Activated CD4-positive, alpha-beta T cell treated with anti-CD3 and anti-CD28 coated beads for 1 hour (primary cell): ENCODE measurements around the gene RYR2.

ENCODE experiments used
- DNase-seq: peaks from one replicate; pipeline ENCODE4 v3.0.0-alpha.2; 2020

The RYR2 gene

DNA sequence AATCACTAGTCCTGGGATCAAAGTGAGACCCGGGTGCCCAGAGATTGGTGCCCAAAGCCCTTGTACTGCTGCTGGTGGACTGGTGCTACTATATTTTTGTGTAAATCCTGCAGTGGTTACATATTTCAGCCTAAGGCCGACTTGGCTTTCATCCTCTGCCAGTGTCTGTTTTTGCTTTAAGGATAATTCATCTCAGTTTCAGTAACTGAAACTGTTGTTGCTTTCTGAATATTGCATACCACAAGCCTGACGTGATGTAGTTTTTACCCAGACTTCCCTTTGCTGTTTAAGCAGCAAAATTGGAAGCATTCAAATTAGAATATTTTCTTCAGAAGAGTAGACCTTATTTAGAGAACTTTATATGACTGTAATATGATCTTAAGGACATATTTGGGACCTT, 341.8 kb downstream of the RYR2 start:
- no peak for DNase-seq

DNA sequence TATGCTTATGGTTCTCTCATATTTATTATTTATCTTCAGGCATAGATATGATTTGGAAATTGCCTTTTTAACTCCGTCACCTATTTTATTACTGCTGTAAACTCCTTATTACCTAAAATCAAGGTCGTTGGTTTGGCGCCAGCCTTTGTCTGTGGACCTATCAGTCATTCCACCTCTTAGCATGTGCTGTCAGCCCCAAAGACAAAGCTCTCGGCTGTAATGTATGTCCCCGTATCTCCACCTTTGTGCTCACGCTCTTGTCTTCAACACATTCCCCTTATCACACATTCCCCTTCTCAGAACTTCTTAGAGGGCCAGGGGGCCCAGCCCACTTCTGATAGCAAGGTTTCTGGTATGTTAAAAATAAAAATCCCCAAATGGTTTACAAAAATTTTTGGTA, 342.2 kb downstream of the RYR2 start:
- no peak for DNase-seq

DNA sequence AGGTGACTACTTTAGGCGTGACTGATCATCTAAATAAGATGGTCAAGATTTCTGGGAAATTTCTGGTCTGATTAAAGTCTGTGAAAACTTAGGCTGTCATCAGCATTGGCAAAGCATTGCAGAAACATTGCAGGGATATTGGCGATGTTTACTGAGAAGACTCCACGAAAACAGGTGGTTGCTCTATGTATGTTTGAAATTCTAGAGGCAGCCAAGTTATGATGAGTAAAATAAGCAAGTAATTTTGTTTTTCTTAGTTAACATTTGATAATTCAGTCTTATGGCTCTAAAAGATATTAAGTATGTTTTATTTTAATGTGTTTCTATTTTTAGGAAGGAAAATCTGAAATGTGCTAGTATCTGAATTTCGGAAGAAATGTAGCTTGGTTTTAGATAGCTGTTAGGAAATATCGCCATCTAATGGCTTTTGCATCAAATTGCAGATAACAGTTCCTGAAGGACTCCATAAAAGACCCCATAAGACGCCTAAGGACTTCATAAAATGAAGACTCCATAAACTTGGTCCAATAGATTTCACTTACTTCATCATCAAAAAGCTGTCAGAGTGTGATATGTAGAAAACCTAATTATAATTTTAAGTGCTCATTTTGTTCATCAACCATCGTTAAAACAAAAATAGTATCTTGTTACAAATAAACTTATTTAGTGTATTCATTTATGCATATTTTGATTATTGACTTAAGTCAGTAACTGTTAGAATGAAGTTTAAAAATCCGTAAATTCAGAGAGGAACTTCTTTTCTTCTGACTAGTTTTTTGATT, 344.6 kb downstream of the RYR2 start:
- DNase-seq = no peak

DNA sequence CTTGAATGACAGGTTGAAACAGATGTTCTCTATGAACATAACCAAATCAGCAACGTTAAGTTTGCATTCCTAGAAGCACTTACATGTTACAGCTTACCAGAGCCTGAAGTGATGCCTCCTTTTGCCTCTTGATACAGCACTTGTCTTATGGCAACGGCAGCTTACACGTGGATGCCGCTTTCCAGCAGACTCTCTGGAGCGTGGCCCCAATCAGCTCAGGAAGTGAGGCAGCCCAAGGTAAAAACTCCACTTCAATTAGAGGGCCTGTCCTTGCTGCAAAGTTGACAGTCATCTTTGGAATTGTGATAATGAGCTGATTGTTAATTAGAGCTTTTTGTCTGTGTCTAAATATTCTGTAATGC, 345.1 kb downstream of the RYR2 start:
- DNase-seq = no peak

DNA sequence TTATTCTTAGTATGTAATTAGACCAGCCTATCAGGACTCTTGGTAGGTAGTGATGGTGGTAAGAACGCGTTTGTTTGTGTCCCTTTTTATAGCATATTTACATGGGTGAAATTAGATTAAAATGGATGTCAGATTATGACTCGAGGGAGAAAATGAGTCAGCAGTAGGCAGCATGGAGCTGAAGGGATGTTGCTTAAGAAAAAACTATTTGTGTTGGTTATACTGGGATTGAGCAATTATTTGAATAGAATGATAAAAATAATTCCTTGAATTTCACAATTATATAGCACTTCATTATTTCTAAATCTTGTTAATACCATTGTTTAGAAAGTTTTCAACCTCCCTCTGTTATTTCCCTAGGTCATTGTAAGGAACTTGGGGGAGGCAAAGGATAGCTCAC, 348.8 kb downstream of the RYR2 start:
- DNase-seq = no peak

DNA sequence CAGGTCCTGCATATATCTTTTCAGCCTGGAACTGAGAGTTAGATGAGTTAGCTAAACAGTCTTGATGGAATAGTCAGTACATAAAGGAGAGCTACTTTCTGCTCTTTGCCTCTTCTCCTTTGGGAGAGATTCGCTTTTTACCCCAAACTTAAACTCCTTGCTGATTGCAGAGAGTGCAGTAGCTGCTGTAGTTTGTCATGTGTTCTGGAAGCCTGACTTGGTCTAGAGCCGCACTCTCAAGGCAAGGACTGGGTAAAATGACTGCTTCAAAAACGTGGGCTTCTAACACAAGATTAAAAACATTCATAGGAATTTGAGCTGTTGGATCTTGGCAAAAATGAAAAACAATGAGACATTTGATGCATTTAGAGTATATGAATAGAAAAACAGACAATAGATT, 351.6 kb downstream of the RYR2 start:
- no peak for DNase-seq

DNA sequence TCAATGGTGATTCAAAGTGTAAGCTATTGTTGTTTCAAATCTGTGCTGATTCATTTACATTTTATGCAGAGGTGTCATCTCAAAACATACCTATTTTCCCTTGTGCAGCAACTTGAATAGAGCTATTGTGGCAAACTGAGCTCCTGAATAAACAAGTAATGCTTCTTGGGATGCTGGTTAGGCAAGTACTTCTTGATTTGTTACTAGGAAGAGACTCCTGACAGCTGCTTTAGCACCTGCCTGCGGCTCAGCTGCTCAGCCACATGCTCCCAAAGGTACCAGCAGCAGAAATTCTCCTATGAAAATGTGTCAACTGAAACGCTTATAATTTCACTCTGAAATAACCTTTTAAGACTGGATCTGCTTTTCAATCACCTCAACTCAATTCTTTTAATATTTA, 352.3 kb downstream of the RYR2 start:
- DNase-seq = no peak

DNA sequence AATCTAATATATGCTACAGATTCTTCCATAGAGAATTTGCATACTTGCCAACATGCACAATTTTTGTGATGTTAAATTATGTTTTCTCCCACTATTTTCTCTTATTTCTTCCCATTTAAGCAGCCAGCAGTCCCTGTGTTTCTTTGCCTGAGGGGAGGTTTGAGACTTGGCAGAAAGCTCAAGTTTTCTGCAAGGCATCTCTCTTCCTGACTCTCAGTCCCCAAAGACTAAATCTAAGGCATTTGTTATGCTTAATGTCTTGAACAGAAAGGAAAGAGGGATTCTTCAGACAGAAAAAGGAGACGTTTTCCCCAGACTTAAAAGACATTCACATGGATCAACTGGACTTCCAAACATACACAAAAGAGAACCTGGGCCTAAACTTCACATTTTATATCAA, 354.4 kb downstream of the RYR2 start:
- no peak for DNase-seq

DNA sequence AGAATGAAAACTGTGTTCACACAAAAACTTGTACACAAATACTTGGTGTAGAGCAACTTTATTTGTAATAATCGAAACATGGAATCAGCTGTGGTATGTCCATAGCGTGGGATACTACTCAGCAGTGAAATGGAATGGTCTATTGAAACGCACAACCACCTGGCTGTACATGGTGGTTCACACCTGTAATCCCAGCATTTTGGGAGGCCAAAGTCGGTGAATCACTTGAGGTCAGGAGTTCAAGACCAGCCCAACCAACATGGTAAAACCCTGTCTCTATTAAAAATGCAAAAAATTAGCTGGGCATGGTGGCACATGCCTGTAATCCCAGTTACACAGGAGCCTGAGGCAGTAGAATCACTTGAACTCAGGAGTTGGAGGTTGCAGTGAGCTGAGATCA, 356.8 kb downstream of the RYR2 start:
- DNase-seq = no peak

DNA sequence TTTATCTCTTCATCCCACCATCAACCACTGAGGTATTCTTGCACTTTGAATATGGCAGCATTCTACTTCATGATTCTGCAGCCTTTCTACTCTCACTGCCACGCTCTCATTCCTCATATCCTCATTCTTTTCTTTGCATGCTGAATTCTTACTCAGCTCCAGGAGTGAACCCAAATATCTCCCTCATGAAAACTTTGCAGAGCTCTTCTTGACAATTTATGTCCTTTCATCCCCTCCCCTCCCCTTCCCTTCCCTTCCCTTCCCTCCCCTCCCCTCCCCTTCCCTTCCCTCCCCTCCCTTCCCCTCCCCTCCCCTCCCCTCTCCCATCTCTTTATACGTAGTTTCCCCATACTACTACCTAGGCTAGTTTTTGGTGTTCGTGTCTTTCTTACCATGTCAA, 363.9 kb downstream of the RYR2 start:
- no peak for DNase-seq

DNA sequence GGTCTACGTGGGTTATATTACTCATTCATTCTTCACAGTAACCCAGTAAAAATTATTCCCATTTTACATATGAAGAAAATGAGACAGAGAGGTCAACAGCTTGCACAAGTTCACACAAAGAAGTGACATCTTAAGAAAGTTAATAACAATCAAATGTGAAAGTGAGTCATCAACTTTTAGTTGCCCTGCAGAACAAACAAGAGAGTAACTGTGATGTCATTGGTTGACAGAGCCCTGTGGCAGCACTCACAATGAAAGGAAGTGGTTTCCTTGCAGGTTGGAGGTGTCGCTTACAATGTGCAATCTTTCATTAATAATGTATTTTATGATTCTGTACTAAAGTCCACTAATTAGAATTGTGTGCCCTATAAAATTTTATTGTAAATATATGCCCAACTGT, 369.6 kb downstream of the RYR2 start:
- no peak for DNase-seq

DNA sequence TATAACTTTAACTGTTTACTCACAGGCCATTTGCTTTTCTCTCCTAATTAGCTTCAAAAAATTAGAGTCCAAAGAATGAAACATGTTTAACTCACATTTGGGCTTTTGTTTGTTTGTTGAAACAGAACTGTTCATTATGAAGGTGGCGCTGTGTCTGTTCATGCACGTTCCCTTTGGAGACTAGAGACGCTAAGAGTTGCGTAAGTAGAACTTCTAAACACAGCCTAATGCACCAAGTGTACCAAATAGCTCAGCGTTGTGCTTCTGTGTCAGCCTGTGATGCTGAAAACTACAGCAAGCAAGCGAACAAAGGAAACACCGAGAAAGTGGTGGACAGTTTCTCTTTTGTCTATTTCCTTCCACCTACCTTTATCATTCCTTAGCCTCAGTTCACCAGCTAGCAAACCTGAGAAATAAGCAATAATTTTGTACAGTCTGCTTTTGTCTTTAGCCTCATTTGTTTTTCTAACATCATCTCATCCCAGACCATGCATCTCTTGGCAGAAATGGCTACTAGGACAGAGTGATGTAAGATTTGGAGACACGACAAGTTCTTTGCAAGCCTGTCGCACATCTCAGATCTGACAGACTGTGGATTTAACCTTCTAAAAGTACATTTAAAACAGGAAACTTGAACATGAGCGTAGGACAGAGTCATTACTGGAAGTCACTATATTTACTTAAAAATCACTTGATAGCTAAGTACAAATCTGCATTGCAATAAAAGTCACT, 375.1 kb downstream of the RYR2 start:
- no peak for DNase-seq

DNA sequence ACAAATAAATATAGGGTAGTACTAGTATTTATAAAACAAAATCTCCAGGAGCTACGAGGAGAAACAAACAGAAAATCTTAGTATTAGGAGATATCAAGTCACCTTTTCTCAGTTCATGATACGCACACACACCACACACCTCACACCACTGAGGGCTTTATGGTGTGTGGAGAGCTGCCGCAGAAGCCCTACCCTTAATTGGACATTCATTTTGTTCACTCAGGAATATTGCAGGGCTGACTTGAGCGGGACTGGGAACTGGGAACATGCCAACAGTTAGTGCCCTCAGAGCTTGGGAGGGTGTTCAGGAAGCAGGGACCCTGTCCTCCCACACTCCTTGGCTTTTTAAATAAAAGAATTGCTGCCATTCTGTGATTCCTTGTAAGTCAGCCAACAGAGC, 386.8 kb downstream of the RYR2 start:
- no peak for DNase-seq

DNA sequence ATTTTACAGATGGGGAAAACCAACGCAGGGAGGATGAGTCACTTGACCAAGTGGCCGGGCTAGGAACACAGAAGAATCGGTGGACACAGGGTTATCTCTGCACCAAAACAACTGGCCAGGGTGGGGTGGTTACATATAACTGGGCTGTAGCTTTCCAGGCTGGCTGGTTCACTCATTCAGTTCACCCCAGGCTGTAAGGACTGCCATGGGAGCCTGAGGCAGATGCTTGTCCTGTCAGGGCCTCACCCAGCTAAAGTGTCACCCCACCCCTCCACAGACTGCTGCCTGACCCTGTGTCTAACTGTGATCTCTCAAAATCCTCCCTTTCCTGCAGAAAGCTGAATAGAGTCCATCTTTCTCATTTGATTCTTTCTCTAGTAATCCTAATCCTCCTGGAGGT, 387.3 kb downstream of the RYR2 start:
- no peak for DNase-seq

DNA sequence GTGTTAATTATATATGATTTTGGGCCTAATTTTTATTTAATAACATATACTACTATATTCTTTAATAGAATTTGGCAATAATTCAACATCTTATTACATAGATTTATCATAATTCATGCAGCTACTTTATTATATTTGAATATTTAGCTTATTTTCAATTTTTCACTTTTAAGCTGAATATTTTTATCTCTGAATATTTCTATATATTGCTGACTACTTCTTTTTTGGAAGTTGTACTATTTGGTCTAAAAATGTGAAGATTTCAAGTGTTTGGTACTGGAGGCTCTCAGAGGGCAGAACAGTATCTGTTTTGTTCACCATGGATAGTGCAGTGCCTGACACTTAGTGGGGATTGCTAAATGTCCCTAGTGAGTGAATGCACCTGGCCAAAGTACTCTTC, 389.5 kb downstream of the RYR2 start:
- DNase-seq = no peak

DNA sequence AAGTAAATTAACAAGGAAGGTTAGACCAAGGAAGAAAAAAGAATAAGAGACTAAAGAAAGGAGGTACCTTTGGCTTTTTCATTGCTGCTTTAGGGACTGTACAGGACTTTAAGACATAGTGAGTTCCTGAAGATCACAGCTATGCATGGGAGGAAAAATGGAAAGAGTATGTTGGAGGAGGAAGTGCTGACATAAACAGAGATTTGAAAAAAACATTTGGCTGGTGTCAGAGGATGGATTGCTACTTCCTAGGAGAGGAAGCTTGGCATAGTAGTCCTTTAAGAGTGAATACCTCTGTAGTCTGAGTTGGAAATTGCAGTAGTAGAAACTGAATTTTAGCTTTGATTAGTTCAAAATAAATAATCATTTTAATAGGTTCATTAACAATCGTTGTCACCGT, 398.4 kb downstream of the RYR2 start:
- no peak for DNase-seq

DNA sequence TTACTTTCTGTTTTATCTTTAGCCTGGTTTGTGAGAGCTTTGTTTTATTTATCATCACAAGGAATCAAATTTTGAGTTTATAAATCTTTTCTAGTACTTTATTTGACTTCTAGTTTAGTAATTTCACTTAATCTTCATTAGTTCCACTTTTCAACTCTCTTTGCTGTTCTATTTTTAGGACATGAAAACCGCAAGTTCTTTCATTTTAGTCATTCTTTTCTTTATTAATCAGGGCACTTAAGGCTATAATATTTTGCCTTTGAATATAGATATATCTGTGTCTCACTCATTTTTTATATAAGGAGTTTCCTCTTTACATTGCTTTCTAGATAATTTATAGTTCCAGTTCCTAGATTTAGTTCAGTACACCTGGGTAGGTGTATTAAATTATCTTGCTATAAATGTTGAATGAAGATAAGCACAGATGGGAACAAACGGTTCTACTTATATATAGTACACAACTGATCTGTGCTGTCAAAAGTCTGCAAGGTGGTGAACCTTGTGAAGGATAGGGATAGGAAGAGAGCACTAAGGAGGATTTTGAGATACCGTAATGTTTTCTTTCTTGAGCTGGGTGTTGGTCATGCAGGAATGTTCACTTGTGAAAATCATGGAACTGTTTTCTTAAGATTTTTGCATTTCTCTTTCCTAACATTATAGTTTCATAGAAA, 402.3 kb downstream of the RYR2 start:
- no peak for DNase-seq

DNA sequence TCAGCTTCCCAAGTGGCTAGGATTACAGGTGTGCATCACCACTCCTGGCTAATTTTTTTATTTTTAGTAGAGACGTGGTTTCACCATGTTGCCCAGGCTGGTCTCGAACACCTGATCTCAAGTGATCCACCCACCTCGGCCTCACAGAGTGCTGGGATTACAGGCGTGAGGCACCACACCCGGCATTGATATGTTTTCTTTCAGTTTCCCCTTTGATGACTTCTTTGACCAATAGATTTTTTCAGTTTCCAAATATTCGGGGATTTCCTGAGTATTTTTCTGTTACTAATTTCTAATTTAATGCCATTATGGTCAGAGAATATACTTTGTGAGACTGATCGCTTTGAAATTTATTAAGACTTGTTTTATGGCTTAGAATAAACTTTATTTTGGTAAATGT, 406.1 kb downstream of the RYR2 start:
- no peak for DNase-seq

DNA sequence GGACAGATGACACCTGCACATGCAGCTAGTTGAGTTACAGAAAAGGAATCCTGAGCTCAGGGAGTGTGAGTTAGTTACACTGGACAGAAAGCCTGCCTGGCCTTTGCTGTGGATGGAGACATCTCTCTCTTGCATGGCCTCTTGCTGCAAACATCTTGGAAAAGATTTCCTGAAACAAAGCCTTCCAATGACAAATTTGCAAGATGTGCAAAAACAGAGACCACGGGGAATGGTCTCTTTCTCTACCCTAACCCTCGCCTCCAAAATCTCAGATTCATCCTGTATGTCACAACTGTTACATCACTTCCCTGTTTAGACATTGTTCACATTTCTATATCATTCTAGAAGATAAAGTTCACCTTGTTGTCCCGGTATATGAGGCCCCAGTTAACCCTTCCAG, 415.6 kb downstream of the RYR2 start:
- no peak for DNase-seq

DNA sequence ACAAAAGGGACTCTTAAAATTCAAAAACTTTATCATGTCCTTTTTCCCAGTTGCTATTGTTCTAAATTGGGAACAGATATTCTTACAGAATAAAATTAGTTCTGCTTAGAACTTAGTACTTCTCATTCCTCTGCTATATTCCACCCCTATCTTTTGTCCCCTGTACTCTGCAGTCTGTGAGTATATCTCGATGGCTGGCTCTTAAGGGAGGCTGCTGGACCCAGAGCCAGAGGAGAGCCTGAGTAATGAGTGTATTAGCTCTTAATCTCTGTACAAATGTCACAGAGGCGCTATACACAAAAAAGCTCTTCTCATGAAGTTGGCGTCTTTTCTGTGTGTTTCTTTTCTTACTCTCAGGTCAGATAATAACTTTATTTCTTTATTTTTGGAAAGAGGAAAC, 425.3 kb downstream of the RYR2 start:
- no peak for DNase-seq

DNA sequence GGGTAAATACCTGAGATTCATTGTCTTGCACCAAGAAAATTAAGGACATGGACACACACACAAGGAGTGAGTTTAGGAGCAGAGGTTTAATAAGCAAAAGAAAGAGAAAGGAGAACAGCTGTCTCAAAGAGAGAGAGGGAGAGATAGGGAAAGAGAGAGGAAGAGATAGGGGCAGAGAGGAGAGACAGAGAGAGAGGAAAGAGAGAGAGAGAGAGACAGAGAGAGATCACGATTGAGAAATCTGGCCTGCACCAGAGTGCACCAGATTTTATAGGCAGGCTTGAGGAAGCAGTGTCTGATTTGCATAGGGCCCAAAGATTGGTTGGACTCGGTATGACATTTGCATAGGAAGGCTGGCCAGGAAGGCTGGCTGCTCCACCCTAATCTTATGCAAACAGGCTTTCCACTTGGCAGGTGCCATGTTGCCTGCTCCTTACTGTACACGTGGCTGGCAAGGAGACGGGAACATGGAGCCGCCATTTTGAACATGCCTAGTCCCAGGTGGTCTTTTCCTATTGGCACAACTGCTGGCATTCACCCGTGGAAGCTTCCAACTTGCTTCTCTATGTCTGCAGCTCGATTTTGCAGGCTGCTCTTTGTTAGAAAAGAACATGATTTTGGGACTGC, 428.8 kb downstream of the RYR2 start:
- DNase-seq = no peak

DNA sequence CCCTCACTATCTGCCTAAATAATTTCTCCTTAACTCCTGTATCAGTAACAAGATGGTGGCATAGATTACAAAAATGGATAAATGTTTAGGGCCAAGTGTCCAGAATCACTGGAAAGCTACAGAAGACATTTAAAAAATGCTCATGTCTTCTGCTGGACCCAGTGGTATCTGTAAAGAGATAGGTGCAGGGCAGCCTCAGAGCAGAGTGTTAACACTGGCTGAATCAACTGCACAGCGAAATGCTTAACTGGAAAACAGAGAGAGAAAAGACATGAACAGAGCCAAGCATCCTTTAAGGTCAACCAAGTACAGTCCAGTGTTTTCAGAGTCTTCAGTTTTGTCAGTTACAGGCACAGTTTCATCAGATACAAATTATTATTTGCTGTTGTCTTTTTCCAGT, 429.4 kb downstream of the RYR2 start:
- no peak for DNase-seq

DNA sequence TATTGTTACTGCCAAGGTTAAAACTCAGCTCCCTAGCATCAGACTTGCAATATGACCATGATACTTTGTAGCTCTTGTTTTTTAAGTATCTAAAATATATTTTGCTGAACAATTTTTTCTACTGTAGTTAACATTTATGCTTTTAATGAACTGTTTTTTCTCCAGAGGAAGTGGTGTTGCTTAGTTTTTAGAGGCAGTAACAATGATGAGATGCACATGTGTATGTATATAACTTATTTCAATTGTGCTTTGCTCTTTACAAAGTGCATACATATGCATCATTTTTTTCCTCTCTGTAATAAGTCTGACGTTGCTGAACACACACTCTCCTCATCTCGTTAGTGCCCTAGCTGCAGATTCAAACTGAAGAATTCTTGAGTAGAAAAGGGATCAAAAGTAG, 430.0 kb downstream of the RYR2 start:
- no peak for DNase-seq

DNA sequence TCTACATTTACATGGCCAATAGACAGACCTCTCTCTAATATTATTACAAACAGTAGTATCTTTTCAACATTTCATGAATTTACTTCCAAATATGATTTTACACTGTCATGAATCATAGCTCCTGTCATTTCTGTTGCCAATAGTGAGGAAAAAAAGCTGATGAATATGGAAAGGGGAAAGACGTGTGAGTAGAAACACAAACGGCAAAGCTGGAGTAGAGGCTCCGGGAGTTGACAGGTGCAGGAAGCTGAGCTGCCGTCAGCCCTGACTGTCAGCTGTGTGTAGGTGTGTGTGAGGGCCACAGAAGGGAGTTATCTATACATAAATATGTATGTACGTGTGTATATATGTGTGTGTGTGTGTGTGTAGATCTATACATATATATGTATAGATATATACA, 431.9 kb downstream of the RYR2 start:
- no peak for DNase-seq
